HG02970 (cell line): Measurements from ENCODE around the gene PLAU.
"Not testable (repeated sequence)": the region's sequence is repeated elsewhere in the genome, so short reads cannot be mapped to it uniquely, and the experiment has no call there.

Experiments
- ATAC-seq: cut with Tn5 transposase; IDR thresholded peaks from one replicate; pipeline ENCODE4 v1.9.1; 2021; ENCODE audit warnings: mild to moderate bottlenecking, moderate library complexity, moderate number of reproducible peaks; ENCODE audit not compliant: unreplicated experiment, low FRiP score

PLAU gene

DNA sequence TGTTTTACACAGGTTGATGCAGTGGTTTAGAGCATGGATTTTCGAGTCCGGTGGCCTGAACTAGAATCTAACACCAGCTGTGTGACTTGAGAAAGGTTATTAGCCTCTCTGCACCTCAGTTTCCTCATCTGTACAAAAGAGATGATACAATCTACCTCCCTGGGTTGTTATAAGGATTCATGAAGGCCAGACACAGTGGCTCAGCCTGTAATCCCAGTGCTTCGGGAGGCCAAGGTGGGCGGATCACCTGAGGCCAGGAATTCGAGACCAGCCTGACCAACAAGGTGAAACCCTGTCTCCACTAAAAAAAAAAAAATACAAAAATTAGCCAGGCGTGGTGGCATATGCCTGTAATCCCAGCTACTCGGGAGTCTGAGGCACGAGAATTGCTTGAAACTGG is 8.5 kb downstream of the PLAU start:
- not testable (repeated sequence) for ATAC-seq

DNA sequence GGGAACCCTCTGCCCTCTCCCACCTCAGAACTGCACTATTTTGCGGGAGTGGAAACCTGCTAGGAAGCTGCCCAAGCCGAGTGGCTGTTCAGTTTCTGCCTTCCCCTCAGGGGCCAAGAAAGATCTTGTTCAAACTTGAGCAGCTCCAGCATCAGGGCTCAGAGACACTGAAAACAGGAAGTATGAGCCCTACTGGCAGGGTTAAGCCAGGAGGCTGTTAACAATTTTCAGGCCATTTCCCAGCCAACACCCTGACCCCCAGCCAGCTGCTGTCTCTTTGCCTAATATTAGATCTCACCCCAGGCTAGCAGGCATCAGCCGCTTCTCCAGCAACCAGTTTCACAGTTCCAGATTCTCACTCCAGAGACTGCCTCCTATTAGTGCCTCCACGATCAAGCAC is 9.2 kb downstream of the PLAU start:
- ATAC-seq = no peak

DNA sequence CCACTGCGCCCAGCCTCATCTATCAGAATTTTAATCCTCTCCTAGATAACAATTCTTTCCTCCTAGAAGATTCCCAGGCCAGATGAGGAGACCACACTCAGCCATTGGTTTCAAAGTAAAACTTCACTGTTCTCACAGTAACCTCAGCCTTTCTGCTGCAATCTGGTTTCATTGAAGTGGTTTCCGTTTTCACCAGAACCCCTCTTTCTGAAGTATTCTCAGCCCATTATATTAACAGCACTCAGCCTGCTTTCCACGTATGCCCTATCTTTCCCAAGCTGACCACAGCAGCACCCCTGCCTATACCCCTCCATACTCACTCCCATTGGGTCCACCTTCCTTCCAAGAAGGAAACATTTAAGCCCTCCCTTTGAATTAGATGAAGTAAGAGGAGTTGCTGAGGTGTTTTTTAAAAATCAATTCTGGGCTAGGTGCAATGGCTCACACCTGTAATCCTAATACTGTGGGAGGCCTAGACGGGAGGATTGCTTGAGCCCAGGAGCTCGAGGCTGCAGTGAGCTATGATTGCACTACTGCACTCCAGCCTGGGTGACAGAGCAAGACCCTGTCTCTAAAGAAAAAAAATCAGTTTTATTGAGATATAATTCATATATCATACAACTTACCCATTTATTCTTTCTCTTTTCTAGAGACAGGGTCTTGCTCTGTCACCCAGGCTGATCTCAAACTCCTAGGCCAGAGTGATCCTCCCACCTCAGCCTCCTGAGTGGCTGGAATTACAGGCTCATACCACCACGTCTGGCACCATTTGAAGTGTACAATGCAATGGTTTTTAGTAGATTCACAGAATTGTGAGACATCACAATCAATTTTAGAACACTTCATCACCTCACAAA is 11.3 kb downstream of the PLAU start:
- no peak for ATAC-seq

DNA sequence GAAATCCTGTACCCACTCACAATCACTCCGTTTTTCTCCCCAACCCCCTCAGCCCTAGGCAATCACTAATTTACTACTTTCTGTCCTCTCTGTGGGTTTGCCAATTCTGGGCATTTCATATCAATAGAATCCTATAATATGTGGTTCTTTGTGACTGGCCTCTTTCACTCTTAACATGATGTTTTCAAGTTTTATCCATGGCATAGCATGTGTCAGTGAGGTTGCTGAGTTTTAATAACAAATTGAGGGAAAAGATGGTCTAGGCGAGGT is 11.9 kb downstream of the PLAU start:
- ATAC-seq = no peak

DNA sequence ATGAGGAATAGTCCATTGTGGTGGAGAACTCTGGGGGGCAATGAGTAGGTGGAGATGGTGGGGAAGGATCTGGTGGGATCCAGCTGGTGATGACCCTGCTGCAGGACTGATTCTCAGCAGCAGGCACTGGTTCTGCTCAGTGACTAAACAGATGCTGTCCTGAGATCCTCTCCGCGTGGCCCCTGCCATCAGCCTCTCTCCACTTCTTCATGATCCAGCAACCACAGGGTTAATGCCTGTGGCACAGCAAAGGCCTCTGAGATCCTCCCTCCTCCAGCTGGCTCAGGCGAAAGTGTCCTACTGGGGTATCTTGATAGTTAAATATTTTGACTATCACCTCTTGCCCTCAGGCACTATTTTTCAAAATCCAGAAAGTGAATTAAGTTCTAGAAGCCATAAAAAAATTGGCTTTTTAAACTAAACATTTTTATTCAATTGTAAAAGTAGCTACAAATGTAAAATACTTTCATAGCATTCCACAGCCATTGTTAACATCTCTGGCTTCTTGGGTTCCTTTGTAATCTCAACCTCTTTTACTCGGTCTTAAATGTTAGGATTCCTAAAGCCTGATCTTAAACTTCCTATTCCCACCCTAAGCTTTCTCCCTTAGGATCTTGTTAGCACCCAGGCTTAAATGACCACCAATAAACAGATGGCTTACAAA is 13.1 kb downstream of the PLAU start:
- ATAC-seq = no peak

DNA sequence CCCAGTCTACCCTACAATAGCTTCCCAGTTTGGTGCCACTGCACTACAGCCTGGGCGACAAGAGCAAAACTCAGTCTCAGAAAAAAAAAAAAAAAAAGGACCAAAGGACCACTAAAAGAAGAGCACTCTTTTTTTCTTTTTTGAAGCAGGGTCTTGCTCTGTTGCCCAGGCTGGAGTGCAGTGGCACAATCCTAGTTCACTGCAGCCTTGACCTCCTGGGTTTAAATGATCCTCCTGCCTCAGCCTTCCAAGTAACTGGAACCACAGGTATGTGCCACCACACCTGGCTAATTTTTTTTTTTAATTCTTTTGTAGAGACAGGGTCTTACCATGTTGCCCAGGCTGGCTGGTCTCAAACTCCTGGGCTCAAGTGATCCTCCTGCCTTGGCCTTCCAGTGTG is 14.0 kb downstream of the PLAU start:
- no peak for ATAC-seq

DNA sequence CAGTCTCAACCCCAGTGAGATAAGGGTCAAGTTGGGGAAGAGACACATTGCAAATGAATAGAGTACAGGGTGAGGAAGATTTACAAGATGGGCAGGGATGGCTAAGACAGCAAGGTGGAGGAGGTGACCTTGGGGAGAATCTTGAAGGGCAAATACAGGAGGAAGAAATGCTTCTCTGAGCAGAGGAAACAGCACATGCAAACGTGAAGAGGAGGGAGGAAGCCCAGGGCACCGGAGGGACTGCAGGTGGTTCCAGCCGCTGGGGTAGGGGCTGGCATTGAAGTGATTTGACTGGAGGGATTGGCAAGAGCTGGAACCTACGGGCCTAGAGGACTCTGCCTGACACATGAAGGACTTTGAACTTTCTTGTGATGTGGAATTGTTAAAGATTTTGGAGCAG is 14.6 kb downstream of the PLAU start:
- no peak for ATAC-seq

DNA sequence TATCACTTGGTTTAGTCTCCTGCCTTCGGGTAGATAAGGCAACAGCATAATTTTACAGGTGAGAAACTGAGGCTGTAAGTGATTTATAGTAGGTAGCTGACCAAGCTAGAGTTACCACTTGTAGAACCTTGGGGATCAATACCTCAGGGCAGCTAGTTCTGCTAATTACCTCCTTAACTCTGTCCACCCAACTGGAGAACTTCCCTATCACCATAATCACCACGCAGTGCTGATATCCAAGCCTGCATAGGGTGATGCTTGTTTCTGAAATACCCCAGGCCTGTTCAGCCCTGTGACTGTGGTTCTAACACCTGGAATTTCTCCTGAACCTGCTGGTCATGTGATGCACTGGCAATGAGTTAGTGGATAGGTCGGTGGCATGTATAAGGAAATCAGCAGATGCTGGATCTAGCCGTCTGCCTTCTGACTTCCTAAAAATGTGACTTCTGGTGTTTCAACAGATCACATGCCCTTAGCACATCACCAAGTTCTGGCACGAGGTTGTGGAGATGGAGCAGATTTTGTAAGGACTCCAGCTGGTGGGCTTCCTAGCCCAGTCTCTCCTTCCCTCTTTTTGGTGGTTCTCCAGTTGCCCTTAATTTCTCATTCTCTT is 15.3 kb downstream of the PLAU start:
- ATAC-seq = no peak

DNA sequence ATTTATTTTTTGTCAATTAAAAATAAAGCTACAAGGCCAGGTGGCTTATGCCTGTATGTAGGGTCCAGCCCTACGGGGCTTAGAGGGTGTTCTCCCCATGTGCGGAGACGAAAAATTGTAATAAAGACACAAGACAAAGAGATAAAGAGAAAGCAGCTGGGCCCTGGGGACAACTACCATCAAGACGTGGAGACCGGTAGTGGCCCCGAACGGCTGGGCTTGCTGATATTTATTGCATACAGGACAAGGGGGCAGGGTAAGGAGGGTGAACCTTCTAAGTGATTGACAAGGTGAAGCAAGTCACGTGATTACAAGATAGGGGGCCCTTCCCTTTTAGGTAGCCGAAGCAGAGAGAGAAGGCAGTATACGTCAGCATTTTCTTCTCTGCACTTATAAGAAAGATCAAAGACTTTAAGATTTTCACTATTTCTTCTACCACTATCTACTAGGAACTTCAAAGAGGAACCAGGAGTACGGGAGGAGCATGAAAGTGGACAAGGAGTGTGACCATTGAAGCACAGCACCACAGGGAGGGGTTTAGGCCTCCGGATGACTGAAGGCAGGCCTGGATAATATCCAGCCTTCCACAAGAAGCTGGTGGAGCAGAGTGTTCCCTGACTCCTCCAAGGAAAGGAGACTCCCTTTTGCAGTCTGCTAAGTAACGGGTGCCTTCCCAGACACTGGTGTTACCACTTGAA is 19.8 kb downstream of the PLAU start:
- not testable (repeated sequence) for ATAC-seq

DNA sequence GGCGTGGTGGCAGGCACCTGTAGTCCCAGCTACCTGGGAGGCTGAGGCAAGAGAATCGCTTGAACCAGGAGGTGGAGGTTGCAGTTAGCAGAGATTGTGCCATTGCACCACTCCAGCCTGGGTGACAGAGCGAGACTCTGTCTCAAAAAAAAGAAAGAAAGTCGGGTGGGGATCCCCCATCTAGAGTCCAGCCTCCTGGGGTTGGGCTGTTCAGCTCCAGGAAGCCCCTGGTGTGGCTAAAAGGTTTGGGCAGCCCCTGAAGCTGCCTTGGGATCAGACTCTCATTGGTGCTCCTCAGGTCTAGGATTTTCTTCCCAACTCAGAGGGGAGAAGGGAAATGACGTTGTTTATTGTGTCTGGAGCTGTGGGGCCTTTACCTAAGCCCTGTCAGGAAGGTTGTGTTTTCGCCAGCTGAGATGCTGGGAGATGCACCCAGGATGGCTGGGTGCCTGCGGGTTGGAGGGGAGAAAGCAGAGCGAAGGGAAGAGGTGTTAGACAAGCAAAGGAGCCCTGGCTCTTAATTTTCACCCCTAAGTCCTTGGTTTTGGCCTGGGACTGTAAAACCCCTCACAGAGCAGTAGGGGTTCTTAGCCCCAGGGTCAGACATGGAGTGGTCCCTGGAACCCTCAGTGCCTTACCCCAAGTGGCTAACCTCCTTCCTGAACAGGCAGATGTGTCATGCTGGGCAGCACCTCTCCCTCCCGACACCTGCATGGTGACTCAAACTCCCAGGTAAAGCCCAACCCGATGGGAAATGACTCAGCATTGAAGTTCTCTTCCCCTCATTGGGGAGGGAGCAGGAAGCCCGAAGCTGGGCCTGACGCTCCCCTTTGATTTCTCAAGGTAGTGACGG is 21.1 kb downstream of the PLAU start:
- no peak for ATAC-seq

DNA sequence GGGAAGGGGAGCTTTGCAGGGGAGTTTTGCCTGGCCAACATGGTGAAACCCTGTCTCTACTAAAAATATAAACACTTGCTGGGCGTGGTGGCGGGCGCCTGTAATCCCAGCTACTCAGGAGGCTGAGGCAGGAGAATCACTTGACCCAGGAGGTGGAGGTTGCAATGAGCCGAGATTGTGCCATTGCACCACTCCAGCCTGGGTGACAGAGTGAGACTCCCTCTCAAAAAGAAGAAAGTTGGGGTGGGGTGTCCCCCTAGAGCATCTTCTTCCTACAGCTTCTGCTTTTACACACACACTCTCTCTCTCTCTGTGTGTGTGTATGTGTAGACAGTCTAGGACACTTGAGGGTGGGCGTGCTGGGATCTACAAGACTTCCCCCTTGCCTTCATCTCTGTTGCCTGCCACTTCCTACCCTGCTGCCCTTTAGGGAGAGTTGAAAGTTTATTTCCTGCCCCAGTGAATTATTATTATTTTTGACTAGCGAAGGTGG is 21.7 kb downstream of the PLAU start:
- no peak for ATAC-seq

DNA sequence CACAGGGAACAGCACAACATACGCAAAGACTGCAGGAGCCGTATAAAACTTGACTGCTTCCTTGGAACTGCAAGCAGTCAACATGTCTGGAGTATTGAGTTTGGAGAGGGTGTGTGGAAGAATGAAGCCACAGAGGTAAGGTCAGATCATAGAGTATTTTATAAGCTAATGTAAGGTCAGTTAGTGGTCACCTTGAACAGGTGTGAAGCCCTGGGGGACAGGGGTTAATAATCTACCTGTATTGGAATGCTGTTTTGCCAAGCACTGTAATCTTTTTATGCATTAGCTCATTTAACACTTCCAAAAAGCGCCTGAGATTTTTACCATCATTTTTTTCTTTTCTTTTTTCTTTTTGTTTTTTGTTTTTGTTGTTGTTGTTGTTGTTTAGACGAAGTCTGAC is 23.1 kb downstream of the PLAU start:
- ATAC-seq = no peak

DNA sequence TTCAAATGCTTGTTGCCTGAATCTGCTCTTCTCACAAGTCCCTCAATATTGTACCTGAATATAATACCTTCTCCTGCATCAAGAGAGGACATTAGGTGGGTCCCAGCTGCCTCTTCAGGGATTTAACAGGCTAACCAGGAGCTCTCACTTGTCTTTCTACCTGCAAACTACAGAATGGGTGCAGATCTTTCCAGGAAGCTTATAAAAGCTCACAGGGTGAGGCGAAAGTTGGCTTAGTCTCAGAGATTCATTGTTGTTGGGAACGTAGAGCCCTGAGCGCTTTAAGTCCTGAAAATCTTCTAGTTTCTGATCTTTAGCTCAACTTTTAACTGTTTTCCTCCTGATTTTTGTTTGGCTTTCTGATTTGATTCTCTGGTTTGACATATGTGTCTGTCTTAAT is 25.0 kb downstream of the PLAU start:
- ATAC-seq = no peak

DNA sequence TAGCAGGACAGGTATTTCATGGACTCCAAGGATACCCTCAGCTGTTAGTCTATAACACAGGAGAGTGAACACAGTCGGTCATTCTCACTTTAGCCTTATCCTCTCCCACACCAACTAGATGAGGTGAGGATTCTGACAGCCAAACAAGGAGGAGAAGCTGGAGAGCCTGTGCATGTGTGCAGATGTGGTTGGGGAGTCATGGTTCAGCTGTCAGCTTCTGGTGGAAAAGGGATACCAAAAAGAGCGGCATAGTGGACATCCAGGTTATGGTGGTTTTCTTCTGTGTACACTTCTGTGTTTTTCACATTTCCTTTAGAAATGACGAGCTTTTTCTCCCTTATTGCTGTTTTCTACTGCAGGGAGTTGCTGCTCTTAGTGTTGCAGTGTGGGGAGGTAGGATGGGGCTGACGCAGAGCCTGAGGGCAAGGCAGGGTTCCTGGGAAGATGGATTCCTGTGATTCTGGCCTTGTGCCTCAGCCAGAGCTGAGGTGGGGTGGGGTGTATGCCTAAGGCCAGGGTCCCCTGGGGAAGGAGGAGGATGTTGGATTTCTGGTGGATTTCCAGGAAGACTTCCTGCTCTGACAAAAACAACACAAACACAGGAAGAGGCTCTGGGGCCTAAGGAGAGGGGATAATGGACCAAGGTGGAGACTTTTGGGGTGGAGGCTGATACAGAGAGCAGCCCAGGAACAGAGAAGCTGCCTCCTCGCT is 26.6 kb downstream of the PLAU start:
- ATAC-seq = no peak

DNA sequence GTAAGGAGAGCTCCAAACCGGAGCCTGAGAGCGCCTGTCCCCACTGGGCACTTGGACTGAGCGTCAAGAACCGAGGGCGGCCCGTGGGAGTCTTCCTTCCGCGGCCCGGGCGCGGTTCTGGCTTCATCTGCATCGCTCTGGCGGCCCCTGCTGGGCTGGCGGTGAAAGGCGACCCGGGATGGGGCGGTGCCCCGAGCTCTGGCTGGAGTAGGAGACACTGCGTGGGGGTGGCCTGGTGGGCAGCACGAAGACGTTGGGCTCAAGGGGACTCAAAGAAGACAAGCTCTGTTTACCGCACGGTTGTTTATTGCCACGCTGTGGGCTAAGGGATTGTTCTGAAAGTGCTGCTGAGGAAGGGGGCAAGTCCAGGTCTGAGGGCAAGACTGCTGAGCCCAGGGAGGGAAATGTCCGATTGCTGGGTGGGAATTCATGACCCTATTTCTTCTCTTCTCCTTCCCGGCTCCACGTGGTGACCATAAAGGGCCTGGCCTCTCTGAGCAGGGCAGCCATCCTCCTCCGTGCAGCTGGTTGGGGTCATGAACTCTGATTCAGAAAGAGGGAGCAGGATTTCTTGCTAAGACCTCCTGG is 29.8 kb downstream of the PLAU start:
- ATAC-seq = peak; percentile 58

DNA sequence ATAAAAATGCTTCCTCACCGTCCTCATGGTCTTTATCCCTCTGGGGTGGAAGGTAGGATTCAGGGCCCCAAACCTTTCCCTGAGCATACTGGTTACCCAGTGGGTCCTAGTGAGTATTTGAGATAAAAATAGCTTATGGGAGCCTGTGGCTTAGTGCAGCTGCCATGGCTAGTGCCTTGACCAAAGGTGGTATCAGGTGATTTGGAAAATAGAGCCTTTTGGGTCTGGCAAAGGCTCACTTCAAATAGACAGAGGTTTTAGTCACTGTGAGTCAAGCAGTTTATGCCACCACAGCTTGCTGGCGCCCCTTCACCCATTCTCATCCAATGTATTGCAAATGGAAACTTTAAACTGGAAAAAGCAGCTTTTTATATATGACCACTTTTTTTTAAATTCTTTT is 30.4 kb downstream of the PLAU start:
- ATAC-seq = no peak

DNA sequence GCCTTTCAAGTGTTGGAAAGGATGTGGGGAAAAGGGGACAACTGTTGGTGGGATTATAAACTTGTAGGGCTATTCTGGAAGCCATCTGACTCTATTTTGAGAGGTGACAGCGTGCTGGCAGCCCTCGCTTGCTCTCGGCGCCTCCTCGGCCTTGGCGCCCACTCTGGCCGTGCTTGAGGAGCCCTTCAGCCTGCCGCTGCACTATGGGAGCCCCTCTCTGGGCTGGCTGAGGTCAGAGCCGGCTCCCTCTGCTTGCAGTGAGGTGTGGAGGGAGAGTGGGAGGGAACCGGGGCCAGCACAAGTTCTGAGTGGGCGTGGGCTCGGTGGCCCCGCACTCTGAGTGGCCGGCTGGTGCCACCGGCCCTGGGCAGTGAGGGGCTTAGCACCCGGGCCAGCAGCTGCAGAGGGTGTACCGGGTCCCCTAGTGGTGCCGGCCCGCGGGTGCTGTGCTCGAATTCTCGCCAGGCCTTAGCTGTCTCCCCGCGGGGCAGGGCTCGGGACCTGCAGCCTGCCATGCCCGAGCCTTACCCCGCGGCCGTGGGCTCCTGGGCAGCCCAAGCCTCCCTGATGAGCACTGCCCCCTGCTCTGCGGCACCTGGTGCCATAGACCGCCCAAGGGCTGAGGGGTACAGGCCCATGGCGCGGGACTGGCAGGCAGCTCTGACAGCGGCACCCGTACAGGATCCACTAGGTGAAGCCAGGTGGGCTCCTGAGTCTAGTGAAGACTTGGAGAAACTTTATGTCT is 33.6 kb downstream of the PLAU start:
- ATAC-seq = no peak

DNA sequence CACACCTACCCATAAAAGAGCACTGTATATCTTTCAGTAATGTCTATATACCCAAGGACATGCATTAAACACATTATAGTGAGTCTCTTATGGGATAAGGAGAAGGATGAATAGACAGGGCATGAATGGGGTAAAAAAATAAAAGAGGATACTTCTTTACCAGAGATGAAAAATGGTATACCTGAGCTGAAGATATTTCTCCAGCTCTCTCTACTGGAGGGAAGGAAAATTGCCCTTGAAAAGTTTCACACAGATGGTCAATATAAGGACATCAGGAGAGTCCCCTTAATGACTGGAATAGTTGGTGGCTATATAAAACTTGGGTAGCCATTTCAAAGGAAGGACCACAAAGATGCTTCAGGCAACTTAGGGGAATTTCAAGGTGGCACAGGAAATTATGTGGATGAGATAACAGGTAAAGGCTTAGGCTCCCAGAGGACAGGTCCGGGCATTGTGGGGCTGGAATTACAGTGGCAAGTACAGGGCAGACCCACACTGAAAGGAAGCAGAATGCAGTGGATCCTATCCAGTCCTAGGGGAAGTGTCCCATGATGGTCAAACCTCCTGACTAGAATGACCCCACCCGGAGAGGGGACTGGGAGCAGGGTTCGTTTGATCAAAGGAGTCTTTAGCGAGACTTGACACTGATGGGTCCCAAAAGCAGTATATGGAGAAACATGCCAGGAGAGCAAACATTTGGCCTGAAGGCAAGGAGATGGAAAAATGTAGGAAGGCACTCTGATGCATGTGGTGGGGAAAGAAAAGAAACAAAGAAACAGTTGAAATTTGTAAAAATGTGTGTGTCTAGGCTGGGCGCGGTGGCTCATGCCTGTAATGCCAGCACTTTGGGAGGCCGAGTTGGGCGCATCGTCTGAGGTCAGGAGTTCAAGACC is 35.6 kb downstream of the PLAU start:
- no peak for ATAC-seq
